Fibroblast of lung (primary cell): ENCODE measurements around the gene RIN1. TPM values are rescaled to one million over a fixed set of nuclear protein-coding genes. Genes with fewer than 3 reads are reported as not detected.
A peak's percentile ranks its signal among the peaks of the same experiment; 100 is the strongest.

Source experiments
- DNase-seq, 2 donors: peaks; one replicate each; pipeline versions ENCODE4 v3.0.0 to v3.0.0-alpha.2; 2010; ENCODE audit warnings: low read depth in 2 of 2
- H2AFZ ChIP-seq: 2 replicates; pipeline ENCODE4 v1.5.1; 2012; ENCODE audit warnings: low read length, control low read depth, inconsistent platforms
- H3K27ac ChIP-seq: 2 replicates; pipeline ENCODE4 v1.5.1; 2011; ENCODE audit warnings: low read length, control low read depth; ENCODE audit not compliant: insufficient read depth
- H3K27me3 ChIP-seq: 2 replicates; pipeline ENCODE4 v1.5.1; 2011; ENCODE audit warnings: mild to moderate bottlenecking, low read length; ENCODE audit not compliant: control insufficient read depth, insufficient read depth
- H3K36me3 ChIP-seq: 2 replicates; pipeline ENCODE4 v1.5.1; 2011; ENCODE audit warnings: low read length; ENCODE audit not compliant: control insufficient read depth, insufficient read depth
- H3K4me1 ChIP-seq: 2 replicates; pipeline ENCODE4 v1.5.1; 2011; ENCODE audit warnings: low read length; ENCODE audit not compliant: control insufficient read depth, insufficient read depth; ENCODE audit errors: extremely low read depth
- H3K4me2 ChIP-seq: 2 replicates; pipeline ENCODE4 v1.5.1; 2011; ENCODE audit warnings: low read length, control low read depth; ENCODE audit not compliant: insufficient read depth; ENCODE audit errors: extremely low read depth
- H3K4me3 ChIP-seq, 4 experiments: fragments of 200-600 bp in 1 of 4; sonication (generic) in 1 of 4; replicated peaks in 1 of 4; 2 replicates each; pipeline ENCODE4 v1.5.1; 2011 to 2016; ENCODE audit warnings: low read length in 4 of 4, low read depth in 3 of 4, mild to moderate bottlenecking in 3 of 4, control low read depth in 2 of 4, inconsistent platforms in 1 of 4, mixed read lengths in 1 of 4; ENCODE audit not compliant: insufficient read depth in 1 of 4; ENCODE audit errors: control extremely low read depth in 1 of 4
- H3K79me2 ChIP-seq: 2 replicates; pipeline ENCODE4 v1.5.1; 2012; ENCODE audit warnings: mild to moderate bottlenecking, low read length, inconsistent platforms; ENCODE audit not compliant: control insufficient read depth, insufficient read depth
- H3K9ac ChIP-seq: 2 replicates; pipeline ENCODE4 v1.5.1; 2011; ENCODE audit warnings: mild to moderate bottlenecking, low read length, control low read depth; ENCODE audit not compliant: insufficient read depth
- H3K9me3 ChIP-seq: 2 replicates; pipeline ENCODE4 v1.5.1; 2012; ENCODE audit warnings: low read depth, low read length; ENCODE audit not compliant: control insufficient read depth, insufficient read depth
- H4K20me1 ChIP-seq: 2 replicates; pipeline ENCODE4 v1.5.1; 2011; ENCODE audit warnings: low read length; ENCODE audit not compliant: control insufficient read depth, insufficient read depth; ENCODE audit errors: extremely low read depth
- EZH2 ChIP-seq: IDR thresholded peaks from 2 replicates; pipeline ENCODE4 v1.5.1; 2012; ENCODE audit warnings: low read length, control low read depth, mild to moderate bottlenecking; ENCODE audit errors: missing control alignments
- polyA plus RNA-seq, 2 donors: library from polyadenylated mRNA; depleted of rRNA in 1 of 2; stranded (reverse) in 1 of 2; unstranded in 1 of 2; fragments of >200 nt; gene quantifications; 2 replicates each; pipeline ENCODE4 v1.2.1, GENCODE V29; 2011 to 2012; ENCODE audit warnings: missing spikeins in 1 of 2
- total RNA-seq: library from RNA; depleted of rRNA; stranded (reverse); fragments of >200 nt; gene quantifications from 2 replicates; pipeline ENCODE4 v1.2.1, GENCODE V29; 2014
- TF ChIP-seq, protein P1 (sequence below), 2 donors: IDR thresholded peaks in 1 of 2; conservative IDR thresholded peaks in 1 of 2; 1 replicate in 1 of 2; 2 replicates in 1 of 2; pipeline ENCODE4 v1.5.1; 2011 to 2012; ENCODE audit warnings: low read length in 2 of 2, control low read depth in 1 of 2, inconsistent platforms in 1 of 2, low read depth in 1 of 2, mild to moderate bottlenecking in 1 of 2

The RIN1 gene
- total and polyA plus RNA-seq, 2 donors (not counting 1 experiment from before 2014, with no cell fraction given) = 6.3 to 22.1 TPM

GRCh38 chr11:66282468-66283455 is 53.5 kb downstream of the RIN1 start:
- peaks cover 13% of the 10 kb centered on the region for H3K36me3 ChIP-seq
- peak overlapping the region; percentile 32 for H3K27ac ChIP-seq
- TF ChIP-seq EZH2 = no peak
- TF ChIP-seq, protein P1, sequence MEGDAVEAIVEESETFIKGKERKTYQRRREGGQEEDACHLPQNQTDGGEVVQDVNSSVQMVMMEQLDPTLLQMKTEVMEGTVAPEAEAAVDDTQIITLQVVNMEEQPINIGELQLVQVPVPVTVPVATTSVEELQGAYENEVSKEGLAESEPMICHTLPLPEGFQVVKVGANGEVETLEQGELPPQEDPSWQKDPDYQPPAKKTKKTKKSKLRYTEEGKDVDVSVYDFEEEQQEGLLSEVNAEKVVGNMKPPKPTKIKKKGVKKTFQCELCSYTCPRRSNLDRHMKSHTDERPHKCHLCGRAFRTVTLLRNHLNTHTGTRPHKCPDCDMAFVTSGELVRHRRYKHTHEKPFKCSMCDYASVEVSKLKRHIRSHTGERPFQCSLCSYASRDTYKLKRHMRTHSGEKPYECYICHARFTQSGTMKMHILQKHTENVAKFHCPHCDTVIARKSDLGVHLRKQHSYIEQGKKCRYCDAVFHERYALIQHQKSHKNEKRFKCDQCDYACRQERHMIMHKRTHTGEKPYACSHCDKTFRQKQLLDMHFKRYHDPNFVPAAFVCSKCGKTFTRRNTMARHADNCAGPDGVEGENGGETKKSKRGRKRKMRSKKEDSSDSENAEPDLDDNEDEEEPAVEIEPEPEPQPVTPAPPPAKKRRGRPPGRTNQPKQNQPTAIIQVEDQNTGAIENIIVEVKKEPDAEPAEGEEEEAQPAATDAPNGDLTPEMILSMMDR (conservative IDR thresholded peaks at IDR 0.05 in 1 of 2, IDR thresholded peaks at IDR 0.05 in 1 of 2; ENCODE audit: low read depth in 1 of 2, low read length in 2 of 2) = peak; percentile 75 to 85
- no peak overlapping the region for H3K4me3 ChIP-seq
- H3K27me3 ChIP-seq = no peaks in the 10 kb centered on the region
- H4K20me1 ChIP-seq = peaks cover 1% of the 10 kb centered on the region
- H3K4me1 ChIP-seq = peaks cover 4% of the 10 kb centered on the region
- DNase-seq = peak; percentile 94
- H3K9me3 ChIP-seq = no peaks in the 10 kb centered on the region
- no peak overlapping the region for H3K9ac ChIP-seq
- H2AFZ ChIP-seq = no peak overlapping the region
- no peak overlapping the region for H3K4me2 ChIP-seq
- H3K79me2 ChIP-seq = peaks cover 16% of the 10 kb centered on the region

Other genes starting within 250 kb of the RIN1 start
- 17.3 and 17.5 TPM in 2 replicates for gene KLC2, start 78.7 kb downstream of the RIN1 start, total RNA-seq
- 7.4 and 10.1 TPM in 2 replicates for gene KLC2, start 78.7 kb downstream of the RIN1 start, polyA plus RNA-seq
- gene RAB1B, start 67.8 kb downstream of the RIN1 start, total RNA-seq = 43.7 and 63.6 TPM in 2 replicates
- gene RAB1B, start 67.8 kb downstream of the RIN1 start, polyA plus RNA-seq = 140 and 221 TPM in 2 replicates
- 0.17 TPM in 1 of 2 replicates, not detected in the other for gene CNIH2, start 58.3 kb downstream of the RIN1 start, total RNA-seq
- 0.57 and 1.4 TPM in 2 replicates for gene CNIH2, start 58.3 kb downstream of the RIN1 start, polyA plus RNA-seq
- gene YIF1A, start 47.3 kb downstream of the RIN1 start, total RNA-seq = 134 and 167 TPM in 2 replicates
- gene YIF1A, start 47.3 kb downstream of the RIN1 start, polyA plus RNA-seq = 160 and 161 TPM in 2 replicates
- gene TMEM151A, start 44.5 kb downstream of the RIN1 start, total RNA-seq = under 0.01 TPM in 2 replicates
- gene TMEM151A, start 44.5 kb downstream of the RIN1 start, polyA plus RNA-seq = not detected in 2 replicates
- gene CD248, start 19.4 kb downstream of the RIN1 start, total RNA-seq = 52.6 and 95.6 TPM in 2 replicates
- gene CD248, start 19.4 kb downstream of the RIN1 start, polyA plus RNA-seq = 98.8 and 132 TPM in 2 replicates
- 43.9 and 50.6 TPM in 2 replicates for gene BRMS1, start 8.7 kb upstream of the RIN1 start, total RNA-seq
- gene BRMS1, start 8.7 kb upstream of the RIN1 start, polyA plus RNA-seq = 25.7 and 41.6 TPM in 2 replicates
- 34.7 and 48.9 TPM in 2 replicates for gene B4GAT1, start 11.2 kb upstream of the RIN1 start, total RNA-seq
- gene B4GAT1, start 11.2 kb upstream of the RIN1 start, polyA plus RNA-seq = 13.1 and 15.7 TPM in 2 replicates
- gene SLC29A2, start 35.3 kb upstream of the RIN1 start, total RNA-seq = under 0.01 and 0.17 TPM in 2 replicates
- gene SLC29A2, start 35.3 kb upstream of the RIN1 start, polyA plus RNA-seq = 0.15 and 1.7 TPM in 2 replicates
- not detected in 2 replicates for gene NPAS4, start 84.6 kb upstream of the RIN1 start, total RNA-seq
- 0.08 and 0.16 TPM in 2 replicates for gene NPAS4, start 84.6 kb upstream of the RIN1 start, polyA plus RNA-seq
- gene MRPL11, start 102.4 kb upstream of the RIN1 start, total RNA-seq = 32.7 and 39.3 TPM in 2 replicates
- gene MRPL11, start 102.4 kb upstream of the RIN1 start, polyA plus RNA-seq = 35.7 and 55.9 TPM in 2 replicates
- 16.2 and 20.3 TPM in 2 replicates for gene PELI3, start 130.5 kb upstream of the RIN1 start, total RNA-seq
- gene PELI3, start 130.5 kb upstream of the RIN1 start, polyA plus RNA-seq = 5.0 and 5.1 TPM in 2 replicates
- 28.2 and 39.6 TPM in 2 replicates for gene DPP3, start 144.0 kb upstream of the RIN1 start, total RNA-seq
- 33.6 and 42.1 TPM in 2 replicates for gene DPP3, start 144.0 kb upstream of the RIN1 start, polyA plus RNA-seq
- gene BBS1, start 174.2 kb upstream of the RIN1 start, total RNA-seq = 20.3 and 20.5 TPM in 2 replicates
- gene BBS1, start 174.2 kb upstream of the RIN1 start, polyA plus RNA-seq = 11.6 and 16.5 TPM in 2 replicates
- 8.7 and 11.6 TPM in 2 replicates for gene ZDHHC24, start 209.6 kb upstream of the RIN1 start, total RNA-seq
- gene ZDHHC24, start 209.6 kb upstream of the RIN1 start, polyA plus RNA-seq = 5.1 and 6.0 TPM in 2 replicates
- gene ACTN3, start 210.5 kb upstream of the RIN1 start, total RNA-seq = under 0.01 TPM in 1 of 2 replicates, not detected in the other
- gene ACTN3, start 210.5 kb upstream of the RIN1 start, polyA plus RNA-seq = 0.02 TPM in 1 of 2 replicates, not detected in the other
- 26.6 and 55.0 TPM in 2 replicates for gene CTSF, start 232.2 kb upstream of the RIN1 start, total RNA-seq
- 8.6 and 17.1 TPM in 2 replicates for gene CTSF, start 232.2 kb upstream of the RIN1 start, polyA plus RNA-seq